Hematopoietic multipotent progenitor cell treated with erythropoietin and hydrocortisone succinate and interleukin-3 and kit ligand, for 6 days (in vitro differentiated cells): Measurements from ENCODE around the gene ARL8A.
"Not testable (repeated sequence)": the region's sequence is repeated elsewhere in the genome, so short reads cannot be mapped to it uniquely, and the experiment has no call there.

Experiments used
- DNase-seq: peaks from one replicate; pipeline ENCODE4 v3.0.0-alpha.2; 2015

Gene ARL8A

DNA sequence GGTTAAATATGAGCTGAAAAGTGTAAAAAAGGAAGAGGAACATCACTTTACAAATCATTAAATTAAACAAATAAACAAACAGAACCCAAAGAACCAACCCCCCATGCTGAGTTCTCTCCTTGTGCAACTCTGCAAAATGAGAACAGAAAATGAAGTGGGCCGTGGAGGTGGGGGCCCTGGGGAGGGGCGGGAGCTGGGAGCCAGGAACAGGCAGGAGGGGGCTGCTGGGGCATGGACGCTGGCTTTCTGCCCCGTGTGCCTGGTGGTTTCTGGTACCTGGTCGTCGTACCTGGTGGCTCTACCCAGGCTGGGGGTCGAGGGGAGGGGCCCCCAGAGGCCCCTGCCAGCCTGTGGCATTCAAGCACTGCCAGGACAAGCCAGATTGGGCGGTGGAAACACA is 11.0 kb downstream of the ARL8A start:
- no peak for DNase-seq

DNA sequence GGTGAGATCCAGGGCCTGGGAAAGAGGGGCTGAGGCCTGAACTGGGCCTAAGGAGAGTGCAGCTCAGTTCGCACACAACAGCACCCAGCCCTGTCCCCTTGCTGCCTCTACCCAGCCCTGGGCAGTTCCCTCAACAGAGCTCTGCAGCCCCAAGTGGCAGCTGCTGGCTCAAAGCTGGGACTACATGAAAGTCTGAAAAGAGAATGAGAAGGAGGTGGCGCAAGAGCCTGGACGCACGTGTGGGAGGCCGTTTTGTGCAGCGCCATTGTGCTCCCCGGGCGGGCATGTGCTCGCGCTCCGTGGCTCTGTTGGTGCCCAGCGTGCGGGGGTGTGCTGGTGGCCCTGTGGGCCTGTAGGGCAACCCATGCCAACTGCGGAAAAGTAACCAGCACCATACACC is 11.5 kb downstream of the ARL8A start:
- DNase-seq, result no peak

DNA sequence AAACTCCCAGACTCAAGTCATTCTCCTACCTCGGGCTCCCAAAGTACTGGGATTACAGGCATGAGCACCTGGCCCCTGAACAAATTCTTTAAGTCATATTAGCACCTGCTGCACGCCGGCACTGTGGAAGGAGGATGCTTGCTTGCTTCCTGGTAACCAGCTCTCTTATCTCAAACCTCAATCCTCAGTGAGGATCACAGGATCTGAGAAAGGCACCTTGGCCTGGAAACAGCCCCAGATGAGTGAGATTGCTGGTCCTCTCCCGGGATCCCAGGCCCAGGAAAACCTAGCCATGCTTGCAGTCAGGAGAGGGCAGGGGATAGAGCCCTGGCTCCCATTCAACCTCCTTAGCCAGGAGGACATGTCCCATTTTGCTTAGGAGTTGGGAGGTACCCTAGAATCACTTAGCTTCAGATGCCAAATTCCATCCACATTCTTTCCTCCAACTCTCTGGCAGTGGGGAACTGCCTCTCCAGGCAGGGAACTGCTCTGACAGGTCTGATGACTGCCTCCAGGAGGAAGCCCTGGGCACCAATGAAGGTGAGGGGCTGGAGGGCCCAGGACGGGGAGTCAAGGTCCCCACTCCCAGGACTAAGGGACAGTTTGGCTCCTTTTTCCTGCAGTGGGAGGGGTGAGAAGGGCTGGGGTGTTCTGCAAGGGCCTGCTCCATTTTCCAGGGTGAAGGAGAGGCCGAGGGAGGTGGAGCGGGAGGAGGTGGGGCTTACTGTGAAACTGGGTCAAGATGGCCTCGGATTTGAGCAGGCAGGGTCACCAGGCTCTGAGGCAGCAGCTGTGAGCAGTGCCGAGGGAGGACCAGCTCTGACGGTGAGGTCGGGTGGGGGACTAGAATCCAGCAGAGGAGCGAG is 12.3 kb downstream of the ARL8A start:
- DNase-seq, result no peak

DNA sequence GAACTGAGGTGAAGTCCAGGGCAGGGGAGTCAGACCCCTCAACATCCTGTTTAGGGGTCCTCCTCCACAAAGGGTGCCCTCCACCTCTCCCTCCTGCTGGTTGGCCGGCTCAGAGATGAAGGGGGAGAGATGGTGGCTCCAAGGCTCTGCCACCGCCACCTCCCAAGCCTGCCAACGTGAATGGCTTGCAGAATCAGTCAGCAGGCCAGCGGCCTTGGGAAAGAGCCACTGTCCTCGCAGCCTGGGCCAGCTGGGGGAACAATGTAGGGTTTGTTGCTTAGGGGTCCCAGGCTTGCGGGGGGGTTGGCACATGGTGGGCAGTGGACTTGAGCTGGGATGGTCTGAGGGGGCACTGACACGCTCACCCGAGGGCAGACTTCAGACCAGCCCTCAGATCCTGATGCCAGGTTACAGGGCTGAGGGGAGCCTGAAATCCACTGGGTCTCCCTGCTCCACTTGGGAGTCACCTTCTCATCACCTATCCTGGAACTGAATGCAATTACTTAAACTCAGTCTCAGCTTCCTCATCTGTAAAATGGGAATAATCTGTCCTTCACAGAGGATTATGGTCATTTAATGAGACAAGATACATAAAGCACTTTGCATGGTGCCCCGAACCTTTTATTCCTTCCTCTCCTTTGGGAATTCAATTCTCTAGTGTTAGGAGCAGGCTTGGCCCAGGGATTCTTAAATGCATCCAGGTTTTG is 13.6 kb downstream of the ARL8A start:
- no peak for DNase-seq

DNA sequence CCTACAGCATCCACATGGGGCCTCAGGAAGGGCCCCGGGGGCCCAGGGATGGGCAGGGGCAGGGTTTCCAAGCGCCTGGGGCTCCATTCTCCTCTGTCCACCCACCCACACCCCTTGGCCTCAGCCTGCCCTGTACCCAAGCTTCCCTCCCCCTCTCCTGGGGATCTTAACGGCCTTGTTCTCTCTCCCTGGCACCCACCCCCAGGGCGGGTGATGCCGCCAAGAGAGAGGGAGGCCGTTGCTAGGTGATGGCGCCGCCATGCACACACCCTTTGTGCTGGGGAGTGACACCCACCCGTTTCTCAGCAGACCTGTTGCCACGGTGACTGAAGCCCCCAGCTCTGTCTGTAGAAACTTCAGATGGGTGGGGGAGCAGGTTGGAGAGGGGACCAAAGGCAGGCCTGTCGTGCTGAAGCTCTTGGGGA is 14.2 kb downstream of the ARL8A start:
- DNase-seq, result no peak

DNA sequence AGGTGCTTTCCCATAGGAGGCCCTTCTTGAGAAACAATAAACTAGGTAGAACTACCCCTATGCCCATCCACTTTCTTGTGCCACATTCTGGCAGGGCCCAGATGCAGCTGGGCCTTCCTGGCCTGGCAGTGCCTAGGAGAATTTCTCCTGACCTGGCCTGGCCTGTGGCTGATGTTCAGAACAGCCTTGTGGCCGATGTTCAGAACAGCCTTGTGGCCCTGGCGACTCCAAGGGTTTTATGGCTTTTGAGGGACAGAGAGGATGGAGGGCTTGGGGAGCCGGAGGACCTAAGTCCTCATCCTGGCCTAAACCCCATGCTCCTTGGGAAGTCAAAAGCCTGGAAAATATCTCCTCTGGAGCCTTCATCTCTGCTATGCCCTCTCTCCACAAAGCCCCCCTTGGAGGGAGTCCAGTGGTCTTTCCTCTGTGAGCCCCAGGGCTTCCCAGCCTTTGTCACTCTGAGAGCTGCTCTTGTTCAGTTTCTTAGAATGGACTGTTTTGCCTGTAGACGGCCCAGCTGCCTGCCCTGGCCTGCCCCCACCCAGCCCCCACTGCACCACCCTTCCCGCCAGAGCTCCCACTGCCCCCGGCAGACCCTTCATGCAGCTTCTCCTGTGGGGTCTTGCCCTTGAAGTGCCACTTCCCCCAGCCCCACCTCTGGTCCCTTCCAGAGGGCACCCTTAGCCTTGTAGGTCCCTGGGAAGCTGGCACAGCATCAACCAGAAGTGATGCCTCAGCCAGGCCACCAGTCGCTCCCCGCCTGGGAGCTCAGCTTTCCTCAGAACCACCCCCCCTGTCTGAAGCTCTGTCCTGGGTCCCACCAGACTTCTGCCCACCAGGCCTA is 14.9 kb downstream of the ARL8A start:
- DNase-seq, result no peak

DNA sequence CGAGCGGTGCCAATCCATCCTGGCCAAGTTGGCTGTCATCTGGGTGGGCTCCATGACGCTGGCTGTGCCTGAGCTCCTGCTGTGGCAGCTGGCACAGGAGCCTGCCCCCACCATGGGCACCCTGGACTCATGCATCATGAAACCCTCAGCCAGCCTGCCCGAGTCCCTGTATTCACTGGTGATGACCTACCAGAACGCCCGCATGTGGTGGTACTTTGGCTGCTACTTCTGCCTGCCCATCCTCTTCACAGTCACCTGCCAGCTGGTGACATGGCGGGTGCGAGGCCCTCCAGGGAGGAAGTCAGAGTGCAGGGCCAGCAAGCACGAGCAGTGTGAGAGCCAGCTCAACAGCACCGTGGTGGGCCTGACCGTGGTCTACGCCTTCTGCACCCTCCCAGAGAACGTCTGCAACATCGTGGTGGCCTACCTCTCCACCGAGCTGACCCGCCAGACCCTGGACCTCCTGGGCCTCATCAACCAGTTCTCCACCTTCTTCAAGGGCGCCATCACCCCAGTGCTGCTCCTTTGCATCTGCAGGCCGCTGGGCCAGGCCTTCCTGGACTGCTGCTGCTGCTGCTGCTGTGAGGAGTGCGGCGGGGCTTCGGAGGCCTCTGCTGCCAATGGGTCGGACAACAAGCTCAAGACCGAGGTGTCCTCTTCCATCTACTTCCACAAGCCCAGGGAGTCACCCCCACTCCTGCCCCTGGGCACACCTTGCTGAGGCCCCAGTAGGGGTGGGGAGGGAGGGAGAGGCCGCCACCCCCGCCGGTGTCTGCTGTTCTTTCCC is 16.5 kb downstream of the ARL8A start:
- DNase-seq, result no peak

DNA sequence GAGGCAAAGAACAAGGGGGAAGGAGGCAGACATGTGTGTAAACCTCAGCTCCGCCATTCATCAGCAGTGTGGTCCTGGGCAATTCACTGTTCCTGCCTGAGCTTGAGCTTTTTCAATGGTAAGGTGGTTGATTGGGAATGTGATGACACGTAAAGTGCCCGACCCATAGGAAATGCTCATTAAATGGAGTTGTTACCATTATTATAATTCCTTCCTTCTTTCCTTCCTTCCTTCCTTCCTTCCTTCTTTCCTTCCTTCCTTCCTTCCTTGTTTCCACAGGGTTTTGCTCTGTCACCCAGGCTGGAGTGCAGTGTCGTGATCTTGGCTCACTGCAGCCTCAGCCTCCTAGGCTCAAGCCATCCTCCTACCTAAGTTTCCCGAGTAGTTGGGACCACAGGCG is 17.5 kb downstream of the ARL8A start:
- DNase-seq, result no peak

DNA sequence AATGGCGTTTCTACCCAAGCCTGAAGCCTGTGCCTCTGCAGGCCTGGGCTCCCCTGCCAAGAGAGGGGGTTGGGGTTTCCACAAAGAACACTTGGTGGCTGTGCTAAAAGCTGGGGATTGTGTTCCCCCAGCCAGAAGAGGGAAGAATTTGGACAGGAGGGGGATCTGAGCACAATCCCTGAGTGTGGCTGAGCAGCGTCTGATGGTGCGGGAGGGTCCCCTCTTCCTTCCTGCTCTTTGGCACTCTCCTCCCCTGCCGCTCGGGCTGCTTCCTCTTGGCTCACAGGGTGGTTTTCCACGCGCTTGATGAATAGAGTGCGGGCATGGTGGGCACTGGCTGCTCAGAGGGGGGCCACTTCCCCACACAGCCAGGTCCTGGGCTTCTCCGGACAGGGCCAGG is 18.1 kb downstream of the ARL8A start:
- DNase-seq, result no peak

DNA sequence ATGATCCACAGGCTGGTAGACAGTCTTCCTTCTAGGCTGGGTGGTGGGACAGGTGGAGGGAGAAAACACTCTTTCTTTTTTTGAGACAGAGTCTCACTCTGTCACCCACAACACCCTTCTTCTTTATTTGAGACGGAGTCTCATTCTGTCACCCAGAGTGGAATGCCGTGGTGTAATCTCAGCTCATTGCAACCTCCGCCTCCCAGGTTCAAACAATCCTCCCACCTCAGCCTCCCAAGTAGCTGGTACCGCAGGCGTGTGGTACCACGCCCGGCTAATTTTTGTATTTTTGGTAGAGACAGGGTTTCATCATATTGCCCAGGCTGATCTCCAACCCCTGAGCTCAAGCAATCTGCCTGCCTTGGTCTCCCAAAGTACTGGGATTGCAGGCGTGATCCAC is 18.9 kb downstream of the ARL8A start:
- DNase-seq, result no peak

DNA sequence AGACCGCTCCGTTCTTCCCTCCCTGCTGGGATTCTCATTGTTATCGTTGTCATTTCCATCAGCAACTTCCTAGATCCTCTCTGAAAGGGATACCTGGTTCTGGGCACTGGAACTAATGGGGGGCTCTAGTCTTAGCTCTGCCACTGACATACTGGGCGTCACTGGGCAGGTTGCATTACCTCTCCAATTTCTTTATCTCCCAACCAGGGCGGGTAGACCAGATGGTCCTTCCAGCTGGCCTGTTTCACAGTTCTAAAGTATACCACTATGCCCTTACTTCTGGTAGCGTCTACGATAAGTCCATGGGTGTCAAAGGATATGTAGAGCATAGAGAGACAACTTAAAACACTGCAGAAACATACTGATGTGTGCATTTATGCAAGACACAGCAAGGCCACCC is 20.4 kb downstream of the ARL8A start:
- DNase-seq, result no peak

DNA sequence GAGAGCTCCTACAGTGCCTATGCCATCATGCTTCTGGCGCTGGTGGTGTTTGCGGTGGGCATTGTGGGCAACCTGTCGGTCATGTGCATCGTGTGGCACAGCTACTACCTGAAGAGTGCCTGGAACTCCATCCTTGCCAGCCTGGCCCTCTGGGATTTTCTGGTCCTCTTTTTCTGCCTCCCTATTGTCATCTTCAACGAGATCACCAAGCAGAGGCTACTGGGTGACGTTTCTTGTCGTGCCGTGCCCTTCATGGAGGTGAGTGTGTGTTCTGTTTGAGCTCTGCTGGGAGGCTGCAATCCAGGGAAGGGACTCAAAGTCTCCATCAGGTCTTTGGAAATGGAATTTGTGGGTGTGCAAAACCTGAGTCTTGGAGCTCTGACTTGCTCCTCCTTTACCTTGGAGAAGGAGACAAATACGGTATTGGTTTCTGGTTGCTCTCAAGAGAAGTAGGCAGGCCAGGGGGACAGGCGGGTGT is 21.2 kb downstream of the ARL8A start:
- DNase-seq, result no peak

DNA sequence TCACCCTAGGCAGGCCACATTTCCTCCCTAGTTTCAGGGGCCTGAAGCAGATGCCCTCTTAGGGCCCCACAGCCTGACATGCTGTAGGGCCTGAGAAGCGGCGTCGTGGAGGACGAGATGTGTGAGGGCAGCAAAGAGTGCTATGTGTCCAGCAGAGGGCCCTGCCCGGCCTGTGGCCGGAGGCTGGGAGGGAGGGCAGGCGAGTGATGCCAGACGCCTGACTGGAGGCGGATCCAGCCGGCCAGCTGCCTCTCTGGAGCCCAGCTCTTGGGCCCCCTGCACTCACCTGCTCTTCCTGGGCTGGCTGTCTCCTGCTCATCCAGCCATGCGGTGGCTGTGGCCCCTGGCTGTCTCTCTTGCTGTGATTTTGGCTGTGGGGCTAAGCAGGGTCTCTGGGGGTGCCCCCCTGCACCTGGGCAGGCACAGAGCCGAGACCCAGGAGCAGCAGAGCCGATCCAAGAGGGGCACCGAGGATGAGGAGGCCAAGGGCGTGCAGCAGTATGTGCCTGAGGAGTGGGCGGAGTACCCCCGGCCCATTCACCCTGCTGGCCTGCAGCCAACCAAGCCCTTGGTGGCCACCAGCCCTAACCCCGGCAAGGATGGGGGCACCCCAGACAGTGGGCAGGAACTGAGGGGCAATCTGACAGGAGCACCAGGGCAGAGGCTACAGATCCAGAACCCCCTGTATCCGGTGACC is 21.8 kb downstream of the ARL8A start, which contains the start of gene GPR37L1:
Gene GPR37L1 (plus strand): TSS at position 279 of the 697 bp plus-strand sequence. CDS start 47 bp downstream, at position 326.
- DNase-seq, result no peak

DNA sequence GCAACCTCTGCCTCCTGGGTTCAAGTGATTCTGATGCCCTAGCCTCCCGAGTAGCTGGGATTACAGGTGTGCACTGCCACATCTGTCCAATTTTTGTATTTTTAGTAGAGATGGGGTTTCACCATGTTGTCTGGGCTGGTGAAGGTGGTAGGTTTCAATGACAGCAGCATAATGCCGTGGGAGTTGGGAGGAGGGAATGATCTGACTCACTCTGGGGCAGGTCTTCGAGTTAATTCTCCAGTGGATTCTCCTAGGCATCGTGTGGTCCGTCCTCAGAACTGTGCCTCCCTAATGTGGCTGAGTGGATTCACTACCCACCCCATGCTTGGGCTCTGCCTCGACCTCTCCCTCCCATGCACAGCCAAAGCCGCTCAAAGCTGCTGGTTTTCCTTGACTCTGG is 23.5 kb downstream of the ARL8A start:
- DNase-seq, result no peak

DNA sequence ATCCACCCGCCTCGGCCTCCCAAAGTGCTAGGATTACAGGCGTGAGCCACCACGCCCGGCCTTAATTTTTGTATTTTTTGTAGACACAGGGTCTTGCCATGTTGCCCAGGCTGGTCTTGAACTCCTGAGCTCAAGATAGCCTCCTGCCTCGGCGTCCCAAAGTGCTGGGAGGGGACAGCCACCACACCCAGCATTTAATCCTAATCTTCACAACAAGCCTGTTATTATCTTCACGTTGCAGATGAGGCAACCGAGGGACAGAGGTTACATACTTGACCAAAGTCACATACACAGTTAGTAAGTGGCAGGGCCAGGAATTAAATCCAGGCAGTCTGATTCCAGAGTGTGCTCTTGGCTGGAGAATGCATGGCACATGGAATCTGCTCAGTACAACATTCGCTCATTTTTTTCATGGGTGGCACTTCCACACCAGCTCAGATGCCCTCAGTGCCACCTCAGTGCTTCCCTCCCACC is 26.6 kb downstream of the ARL8A start:
- peak; percentile 81 for DNase-seq

DNA sequence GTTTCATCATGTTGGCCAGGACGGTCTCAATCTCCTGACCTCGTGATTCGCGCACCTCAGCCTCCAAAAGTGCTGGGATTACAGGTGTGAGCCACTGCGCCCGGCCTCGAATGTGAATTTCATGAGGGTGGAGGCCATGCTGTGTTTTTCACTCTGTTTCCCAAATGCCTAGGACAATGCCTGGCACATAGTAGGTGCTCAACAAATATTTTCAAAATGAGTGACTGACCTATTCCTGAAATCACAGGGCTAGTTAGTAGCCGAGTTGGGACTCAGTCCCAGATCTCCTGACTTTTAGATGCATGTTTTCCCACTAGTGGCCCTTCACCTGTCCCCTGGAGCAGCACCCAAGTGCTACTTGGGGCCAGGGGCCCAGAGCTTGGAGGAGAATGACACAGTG is 28.2 kb downstream of the ARL8A start:
- no peak for DNase-seq

DNA sequence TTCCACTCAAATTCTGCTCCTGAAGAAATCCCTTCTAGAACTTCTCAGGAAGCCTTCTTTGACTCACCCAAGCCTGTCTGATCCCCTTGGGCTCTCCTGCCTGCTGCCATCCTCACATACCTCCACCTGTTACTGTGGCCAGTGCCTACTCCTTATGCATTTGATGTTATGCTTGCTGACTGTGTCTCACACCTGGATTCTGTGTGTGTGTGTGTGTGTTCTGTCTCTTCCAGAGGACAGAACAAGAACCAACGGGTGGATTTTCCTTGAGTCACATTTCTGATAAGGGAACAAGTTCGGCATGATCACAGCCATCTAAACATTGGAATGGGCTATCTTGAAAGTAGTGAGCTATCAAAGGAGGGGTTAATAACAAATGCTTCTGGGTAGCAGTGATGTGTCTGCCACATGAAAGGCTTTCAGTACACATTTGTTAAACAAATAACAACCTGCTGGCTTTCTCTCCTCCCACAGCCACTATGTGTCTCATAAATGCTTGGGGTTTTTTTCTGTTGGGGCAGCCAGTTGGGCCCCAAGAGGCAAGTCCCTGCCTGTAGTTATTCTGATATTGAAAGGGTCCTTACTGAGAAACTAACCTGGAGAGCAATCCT is 30.7 kb downstream of the ARL8A start:
- DNase-seq, result no peak

DNA sequence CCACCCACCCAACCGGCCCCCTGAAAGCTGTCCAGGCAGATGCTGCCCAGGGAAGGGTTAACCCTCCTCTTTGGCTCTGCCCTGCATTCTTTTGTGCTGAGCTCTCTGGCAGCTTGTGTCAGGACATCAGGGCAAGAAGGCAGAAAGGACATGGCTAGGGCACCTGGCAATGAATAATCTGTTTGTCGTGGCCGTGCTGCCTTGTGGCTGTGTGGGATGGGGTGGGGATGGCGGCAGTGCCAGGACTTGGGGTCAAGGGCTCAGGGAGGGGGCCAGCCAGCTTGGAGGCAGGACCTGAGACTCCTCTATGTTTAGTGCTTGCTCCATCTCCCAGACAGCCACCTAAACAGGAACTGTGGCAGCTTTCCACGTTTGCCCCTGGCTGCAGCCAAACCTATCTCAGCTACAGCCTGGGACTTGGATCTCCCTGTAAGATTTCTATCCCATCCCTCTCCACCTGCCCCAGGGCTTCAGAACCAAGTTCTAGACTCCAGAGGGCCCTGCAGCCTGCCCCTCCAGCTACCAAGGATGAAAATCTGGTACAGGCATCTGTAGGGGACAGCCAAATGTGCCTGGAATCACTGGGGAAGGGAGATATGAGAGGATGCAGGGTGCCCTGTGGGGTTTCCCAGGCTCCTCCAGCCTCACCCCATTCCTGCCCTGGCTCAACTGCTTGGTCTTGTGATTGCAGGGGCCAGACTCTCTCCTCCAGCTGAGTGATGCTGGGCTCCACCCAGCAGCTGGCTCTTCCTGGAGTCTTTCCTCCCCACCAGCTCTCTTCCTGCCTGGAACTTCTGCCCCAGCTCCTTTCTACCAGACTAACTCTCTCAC is 31.5 kb downstream of the ARL8A start:
- DNase-seq, result no peak

DNA sequence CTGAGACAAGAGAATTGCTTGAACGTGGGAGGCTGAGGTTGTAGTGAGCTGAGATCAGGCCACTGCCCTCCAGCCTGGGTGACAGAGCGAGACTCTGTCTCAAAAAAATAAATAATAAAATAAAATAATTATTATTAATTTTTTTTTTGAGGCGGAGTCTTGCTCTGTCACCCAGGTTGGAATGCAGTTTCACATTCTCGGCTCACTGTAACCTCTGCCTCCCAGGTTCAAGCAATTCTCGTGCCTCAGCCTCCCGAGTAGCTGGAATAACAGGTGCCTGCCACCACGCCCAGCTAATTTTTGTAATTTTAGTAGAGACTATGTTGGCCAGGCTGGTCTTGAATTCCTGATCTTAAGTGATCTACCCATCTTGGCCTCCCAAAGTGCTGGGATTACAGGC is 32.9 kb downstream of the ARL8A start:
- DNase-seq, result not testable (repeated sequence)

DNA sequence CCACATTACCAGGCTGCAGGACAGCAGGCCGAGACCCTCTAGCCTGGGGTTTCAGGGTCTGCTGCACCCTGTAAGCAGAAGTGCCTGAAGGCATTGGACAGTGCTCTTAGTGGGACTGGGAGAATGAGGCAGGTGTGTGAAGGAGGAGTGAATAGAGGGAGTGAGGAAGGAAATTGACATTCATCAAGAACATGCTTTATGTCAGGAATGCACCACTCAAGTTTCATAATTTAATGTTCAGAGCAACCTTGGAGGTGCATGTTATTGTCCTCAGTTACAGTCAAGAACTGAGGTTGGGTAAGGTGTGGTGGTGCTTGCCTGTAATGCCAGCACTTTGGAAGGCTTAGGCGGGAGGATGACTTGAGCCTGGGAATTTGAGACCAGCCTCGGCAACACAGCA is 33.6 kb downstream of the ARL8A start:
- DNase-seq, result no peak
